Ovary (tissue), 3 donors: Measurements from ENCODE around the gene FAM83C.

Source experiments
- EP300 ChIP-seq: sonication (generic); formaldehyde crosslinking; IDR thresholded peaks from one replicate; pipeline ENCODE4 v1.6.1; 2017; ENCODE audit warnings: antibody characterized with exemption
- TF ChIP-seq, protein P1 (sequence below), 3 donors: fragments of 450-650 bp in 2 of 3; fragments of 200-600 bp in 1 of 3; IDR thresholded peaks; one replicate each; pipeline versions ENCODE4 v1.5.1 to v1.8.0; 2016 to 2022; ENCODE audit warnings: antibody characterized with exemption in 3 of 3, mild to moderate bottlenecking in 1 of 3
- donor health status: DM: no; HTN: no; CAD: no.

DNA sequence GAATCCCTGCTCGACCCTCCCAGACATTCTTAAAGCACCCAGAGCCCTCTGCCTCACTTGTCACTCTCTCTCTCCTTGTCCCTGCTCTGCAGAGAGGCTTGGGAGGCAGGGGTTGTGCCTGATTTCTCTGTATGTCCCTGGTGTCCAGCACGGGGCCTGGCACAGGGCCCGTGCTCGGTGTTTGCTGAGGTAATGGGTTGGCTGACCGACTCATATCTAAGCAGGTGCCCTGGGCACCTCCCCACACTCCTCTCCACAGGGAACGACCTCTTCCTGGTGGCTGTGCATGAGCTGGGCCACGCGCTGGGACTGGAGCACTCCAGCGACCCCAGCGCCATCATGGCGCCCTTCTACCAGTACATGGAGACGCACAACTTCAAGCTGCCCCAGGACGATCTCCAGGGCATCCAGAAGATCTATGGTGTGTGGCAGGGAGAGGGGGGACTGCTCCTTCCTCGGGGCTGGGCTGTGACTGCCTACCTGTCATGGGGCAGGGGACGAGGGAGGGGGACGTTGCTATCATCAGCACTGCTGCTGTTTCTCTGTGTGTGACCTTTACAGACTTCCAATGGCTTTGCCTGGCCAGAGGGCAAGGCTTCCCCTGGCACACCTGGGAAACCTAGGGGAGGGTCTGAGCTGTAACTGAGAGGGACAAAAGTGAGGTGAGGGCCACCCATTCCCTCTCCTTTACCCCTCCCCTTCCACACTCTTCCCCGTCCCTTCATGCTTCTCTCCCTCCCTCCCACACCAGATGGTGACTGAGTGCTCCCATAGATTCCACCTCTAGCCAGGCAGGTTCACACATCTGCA is 28.5 kb downstream of the FAM83C start:
- TF ChIP-seq, protein P1, sequence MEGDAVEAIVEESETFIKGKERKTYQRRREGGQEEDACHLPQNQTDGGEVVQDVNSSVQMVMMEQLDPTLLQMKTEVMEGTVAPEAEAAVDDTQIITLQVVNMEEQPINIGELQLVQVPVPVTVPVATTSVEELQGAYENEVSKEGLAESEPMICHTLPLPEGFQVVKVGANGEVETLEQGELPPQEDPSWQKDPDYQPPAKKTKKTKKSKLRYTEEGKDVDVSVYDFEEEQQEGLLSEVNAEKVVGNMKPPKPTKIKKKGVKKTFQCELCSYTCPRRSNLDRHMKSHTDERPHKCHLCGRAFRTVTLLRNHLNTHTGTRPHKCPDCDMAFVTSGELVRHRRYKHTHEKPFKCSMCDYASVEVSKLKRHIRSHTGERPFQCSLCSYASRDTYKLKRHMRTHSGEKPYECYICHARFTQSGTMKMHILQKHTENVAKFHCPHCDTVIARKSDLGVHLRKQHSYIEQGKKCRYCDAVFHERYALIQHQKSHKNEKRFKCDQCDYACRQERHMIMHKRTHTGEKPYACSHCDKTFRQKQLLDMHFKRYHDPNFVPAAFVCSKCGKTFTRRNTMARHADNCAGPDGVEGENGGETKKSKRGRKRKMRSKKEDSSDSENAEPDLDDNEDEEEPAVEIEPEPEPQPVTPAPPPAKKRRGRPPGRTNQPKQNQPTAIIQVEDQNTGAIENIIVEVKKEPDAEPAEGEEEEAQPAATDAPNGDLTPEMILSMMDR (IDR thresholded peaks at IDR 0.05), result no peak
- no peak for TF ChIP-seq EP300
